Measurements from ENCODE around the gene COL18A1.
A peak's percentile ranks its signal among the peaks of the same experiment; 100 is the strongest.

COL18A1 gene

DNA sequence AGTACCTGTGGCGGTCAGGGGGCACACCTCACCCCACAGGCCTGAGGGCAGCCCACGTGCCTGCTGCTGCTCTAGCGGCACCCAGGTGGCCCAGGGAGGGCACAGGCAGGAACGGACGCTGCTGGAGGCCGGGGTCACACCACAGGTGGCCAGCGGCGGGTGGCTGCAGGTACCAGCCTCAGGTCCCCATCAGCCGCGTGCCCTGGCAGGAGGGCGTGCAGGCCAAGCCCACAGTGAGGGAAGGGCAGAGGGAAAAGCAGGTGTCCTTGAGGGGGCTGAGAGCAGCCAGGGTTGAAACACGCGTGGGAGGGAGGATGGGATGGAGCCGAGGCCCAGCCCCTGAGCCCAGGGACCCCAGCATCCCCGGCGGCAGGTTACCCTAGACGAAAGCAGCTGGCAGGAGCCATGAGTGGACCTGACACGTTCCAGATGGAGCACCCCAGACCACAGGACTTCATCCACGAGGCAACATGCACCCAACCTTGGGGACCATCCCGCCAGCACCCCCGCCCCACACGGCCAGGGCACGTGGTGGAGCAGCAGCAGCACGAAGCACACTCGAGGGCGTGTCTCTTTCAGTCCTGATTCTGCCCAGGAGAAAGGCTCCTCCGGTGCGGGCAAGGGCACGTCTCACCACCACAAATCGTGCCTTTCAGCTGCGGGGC lies 133.5 kb downstream of the COL18A1 start:
- no peak for DNase-seq

DNA sequence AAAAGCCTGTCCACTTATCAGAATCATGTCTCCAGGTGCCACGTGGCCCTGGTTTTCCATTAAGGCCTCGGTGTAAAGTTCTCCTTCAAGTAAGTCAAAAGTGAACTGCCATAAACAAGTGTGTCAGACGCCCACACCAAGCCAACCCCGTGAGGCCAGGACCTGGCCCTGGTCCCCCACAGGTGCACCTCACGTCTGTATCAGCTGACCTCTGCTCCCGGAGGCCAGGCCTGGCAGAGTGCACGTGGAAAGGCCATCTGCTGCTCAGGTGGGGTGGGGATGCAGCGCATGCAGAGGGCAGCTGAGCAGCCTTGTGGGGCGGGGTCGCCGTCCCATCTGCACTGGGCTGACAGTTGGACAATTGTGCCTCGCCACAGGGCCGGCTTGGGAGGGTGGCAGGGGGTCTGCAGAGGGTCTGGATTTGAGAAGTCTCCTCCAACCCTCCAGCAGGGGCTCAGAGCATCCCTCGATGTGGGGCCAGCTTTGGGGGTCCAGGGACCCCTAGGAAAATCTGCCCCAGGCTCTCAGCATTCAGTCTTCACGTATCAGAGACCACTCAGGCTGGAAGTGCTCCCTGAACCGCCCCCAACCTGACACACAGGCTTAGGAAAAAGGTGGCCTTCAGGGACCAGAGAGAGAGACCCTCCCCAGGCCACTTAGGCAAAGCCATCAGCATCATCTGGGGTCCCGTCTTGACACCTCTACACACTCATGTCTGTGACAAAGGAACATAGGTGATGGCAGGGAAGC lies 134.3 kb downstream of the COL18A1 start:
- no peak for DNase-seq

DNA sequence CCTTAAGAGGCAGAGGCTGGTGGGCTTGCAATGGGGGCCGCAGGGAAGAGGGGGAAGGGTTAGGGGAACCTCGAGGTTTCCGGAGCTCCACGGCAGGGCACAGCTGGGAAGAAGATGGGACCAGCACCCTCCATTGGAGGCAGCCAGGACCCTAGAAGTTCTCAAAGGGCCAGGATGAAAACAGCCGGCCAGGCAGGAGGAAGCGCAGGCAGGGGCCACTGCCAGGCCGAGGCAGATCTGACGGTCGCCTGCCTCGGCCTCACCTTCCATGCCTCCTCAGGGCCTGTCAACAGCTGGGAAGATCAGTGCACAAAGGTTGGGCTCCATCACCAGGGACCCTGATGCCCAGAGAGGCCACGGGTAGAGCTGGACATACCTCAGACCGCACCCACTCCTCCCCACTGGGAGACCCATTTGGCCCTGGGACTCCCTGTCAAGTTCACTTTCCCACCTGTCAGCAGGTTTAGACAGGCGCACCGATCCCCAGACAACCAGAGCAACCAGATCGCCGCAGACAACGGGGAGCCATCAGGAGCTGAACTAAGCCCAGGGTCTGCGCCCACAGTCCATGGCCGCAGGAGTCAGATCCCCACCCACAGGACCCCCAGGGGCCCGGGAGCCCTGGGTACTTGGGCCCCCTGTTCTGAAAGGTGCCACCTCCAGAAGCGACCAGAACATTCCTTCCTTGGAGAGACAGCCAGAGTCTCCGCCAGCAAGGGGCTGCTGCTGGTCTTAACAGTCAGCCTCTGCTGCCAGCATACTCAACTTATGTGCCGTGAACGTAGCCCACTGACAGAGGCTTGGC lies 135.0 kb downstream of the COL18A1 start:
- DNase-seq = no peak

DNA sequence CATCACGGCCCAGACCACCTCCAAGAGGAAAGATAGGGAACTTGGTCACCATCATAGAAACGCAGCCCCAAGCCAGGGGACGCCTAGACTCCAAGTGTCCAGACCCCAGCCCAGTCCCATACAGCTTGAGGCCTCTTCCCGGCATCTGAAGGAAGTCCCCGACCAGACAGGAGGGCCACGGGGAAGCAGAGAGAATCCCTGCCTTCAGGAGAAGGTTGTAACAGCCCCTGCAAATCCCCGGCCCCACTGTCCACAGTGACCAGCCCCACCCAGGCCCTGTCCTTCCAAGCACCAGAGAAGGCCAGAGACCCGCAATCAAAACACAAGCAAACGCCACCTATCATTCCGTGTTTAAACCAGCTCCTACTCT lies 135.6 kb downstream of the COL18A1 start:
- no peak for DNase-seq

DNA sequence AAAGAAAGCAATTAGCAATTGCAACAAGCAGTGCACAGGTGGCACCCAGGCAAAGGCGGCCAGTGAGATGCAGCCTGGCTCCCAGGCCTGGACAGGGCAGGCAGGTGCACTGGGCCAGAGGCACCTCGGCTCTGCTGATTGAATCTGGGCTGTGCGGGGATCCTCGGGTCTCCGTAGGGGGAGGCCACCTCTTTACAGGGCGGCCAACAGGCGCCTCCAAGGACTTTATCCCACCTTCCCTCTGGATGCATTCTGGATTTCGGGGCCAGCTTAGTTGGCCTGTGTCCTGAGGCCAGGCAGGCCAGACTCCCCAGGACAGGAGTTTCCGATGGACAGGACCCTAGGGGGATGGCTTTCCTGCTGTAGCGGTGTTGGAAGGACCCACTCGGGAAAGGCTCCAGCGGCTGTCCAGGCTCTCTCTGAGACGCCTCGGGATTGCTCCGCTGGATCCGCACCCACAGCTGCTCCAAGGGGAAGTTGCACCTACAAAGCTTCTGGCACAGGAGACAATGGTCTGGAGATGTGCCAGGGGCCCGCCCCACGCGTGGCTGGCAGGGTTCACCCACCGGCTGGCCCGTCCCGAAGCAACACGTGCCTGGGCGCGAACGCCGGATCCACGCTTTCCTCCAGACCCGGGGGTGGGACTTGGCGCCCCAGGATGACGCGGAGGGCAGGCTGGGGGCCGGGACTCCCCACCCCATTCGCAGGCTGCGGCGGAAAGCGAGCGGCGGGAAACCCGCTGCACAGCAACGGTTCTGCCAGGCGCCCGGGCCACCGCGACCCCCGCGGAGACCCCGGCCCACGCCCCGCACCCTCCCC lies 136.5 kb downstream of the COL18A1 start:
- peak; percentile 62 for DNase-seq

DNA sequence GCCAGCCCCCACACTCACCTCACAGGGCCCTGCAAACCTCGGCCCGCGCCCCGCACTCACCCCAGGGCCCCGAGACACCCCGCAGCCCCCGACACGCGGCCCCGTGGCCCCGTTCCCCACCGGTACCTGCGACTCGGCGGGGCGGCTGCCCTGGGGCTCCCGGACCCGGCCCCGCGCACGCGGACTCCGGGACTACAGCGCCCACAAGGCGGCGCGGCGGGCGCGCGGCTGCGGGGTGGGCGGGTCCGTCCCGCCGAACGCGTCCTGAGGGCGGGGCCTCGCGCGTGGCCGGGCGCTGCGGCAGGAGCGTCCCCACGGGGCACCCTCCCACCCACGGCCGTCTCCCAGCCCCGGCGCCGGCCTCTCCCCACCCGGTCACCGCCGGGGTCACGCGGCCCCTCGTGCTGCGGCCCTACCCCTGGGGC lies 137.3 kb downstream of the COL18A1 start, which contains the start of gene SLC19A1:
Gene SLC19A1, minus strand, starts transcription at position 199 of the 425 bp plus-strand sequence. CDS start 4,481 bp downstream, outside the sequence.
- DNase-seq = peak; percentile 52

DNA sequence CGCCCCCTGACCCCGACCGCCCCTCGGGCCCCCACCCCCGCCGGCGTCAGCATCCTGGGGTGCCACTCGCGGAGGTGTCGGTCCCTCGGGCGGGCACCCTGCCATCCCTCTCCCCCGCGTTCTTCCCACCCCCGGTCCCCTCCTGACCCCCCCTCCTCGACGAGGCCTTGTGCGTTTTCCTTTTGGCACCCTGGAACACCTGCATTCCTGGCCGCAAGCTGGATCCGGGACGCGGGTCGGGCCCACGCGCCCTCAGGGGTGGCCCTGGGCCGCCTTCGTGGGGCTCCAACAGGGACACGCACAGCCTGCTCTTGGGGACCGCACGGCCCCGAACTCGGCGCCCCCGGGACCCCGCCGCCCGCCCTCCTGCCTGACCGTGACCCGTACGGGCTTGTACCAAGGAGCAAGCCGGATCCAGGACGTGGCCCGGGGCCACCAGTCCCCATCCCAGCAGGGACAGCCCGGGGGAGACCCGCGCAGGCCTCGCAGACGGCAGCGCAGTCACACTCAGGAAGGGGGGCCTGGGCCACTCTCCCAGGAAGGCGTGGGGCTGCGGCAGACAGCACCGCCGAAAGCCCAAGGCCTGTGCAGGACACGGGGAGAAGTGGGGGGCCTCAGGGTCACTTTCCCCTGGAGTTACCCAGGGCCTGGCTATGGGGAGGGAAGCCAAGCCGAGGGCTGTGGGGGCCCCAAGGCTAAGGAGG lies 137.9 kb downstream of the COL18A1 start:
- DNase-seq = no peak

DNA sequence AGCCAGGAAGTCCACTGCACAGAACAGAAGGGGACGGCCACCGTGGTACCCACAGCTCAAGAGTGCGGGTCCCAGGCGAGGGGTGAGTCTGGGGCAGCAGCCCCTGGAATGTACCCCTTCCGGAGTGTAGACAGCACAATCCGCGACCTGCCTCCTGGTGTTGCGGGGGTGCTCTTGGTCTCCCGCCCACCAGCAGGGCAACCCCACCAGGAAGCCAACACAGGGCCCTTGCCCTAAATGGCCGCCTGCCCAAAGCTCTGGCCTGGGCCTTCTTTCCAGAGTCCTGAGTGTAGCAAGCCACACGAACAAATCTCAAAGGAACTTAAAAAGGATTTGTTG lies 138.4 kb downstream of the COL18A1 start:
- no peak for DNase-seq

DNA sequence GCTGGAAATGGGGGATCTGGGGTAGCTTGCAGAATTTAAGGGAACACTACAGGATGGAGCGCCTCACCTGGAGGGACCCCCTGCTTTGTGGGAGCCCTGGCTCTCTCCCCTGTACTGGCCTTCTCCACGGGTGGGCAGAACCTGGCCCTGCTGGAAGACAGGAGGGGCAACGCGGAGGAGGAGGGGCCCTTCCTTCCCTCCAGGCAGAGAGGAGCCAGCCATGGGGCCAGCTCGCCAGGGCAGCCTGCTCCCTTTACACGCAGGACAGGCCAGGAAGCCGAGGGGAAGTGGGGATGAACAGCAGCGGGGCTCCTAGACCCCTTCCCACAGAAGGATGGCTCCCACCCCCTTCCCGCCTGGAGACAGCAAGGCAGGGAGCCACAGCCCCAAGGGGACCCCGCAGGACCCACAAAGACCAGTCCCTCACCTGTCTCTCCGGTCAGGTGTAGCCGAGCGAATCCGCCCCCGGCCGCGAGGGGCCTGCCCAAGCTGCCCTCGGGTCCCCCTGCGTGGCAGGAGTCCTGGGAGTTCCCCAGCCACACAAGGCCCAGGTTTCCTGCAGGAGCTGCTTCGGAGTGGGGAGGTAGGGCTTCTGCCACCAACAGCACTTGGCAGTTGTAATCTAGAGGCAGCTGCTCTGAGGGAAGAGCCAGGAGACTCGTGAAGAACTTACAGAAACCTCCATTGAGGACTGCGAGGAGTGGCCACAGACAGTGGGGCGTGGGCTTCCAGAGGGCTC lies 138.9 kb downstream of the COL18A1 start:
- DNase-seq = no peak

DNA sequence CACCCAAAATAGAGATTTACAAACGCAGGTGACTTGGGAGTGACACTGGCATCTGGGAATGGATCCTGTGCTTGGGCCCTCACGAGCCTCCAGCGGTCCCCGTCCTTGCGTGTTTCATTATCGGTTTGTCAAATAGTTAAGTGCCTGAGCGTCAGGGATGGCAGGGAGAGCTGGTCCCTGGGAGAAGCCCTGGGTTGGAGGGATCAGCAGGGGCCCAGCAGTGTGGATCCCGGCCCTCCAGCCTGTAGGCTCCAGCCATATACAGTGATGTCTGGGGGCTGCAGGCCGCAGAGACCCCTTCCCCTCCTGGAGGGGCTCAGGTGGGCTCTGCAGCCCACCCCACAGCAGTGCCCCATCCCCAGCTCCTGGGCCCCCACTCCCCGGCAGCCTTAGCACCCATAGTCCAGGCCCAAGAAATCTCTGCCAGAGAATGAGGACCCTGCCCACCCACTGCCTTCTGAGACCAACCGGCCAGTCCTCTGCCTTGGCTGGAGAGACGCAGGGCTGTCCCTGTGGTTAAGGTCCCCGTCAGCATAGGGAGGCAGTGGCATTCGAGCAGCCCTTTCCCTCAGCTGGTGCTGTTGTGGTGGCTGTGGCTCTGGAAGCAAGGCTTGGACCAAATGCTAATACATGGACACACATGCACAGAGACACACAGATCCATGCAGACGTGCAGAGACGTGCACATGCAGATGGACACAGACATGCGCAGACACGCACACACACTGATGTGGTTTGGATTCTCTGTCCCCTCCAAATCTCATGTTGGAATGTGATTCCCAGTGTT lies 139.7 kb downstream of the COL18A1 start:
- DNase-seq = no peak

DNA sequence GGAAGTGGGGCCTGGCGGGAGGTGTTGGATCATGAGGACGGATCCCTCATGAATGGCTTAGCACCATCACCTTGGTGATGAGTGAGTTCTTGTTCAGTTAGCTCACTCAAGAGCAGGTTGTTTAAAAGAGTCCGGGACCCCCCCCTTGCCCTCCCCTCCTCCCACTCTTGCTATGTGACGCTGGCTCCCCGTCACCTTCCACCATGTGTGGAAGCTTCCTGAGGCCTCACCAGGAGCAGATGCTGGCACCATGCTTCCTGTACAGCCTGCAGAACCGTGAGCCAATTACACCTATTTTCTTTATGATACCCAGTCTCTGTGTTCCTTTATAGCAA lies 140.2 kb downstream of the COL18A1 start:
- DNase-seq = no peak

DNA sequence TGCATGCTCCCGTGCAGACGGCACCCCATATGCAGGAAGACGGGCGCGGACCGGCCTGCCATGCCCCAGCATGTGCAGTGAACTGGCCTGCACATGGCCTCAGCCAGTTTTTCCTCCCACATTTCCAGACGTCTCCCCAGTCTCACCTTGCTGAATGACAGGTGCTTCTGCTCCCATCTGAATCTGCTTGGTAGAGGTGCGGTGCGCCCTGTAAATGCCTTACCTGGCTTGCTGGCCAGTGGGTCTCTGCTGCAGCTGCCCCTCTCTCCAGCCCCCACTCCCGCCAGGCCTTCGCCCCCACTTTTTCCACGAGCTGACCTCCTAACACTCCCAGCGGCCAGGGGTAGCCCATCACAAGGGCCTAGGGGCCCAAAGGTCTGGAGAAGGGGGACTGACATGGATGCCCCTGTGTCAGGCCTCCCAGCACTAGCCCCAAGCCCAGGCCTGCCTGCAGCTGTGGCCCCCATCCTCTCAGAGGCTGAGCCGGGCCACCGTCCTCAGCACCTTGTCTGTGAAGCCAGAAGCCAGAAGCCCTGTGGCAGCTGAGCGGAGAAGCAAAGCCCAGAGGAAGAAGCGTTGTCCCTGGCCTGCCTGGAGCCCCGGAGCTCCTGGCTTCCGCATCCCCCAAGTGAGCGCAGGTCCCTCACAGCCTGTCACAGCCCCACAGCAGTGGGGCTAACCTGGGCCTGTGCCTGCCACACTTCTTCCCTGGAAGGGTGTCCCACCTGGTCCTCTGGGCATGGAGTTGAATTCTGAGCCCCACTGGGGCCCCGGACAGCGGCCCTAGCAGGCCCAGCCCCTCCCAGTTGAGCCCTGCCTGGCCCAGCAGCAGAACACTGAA lies 140.9 kb downstream of the COL18A1 start:
- DNase-seq = no peak

DNA sequence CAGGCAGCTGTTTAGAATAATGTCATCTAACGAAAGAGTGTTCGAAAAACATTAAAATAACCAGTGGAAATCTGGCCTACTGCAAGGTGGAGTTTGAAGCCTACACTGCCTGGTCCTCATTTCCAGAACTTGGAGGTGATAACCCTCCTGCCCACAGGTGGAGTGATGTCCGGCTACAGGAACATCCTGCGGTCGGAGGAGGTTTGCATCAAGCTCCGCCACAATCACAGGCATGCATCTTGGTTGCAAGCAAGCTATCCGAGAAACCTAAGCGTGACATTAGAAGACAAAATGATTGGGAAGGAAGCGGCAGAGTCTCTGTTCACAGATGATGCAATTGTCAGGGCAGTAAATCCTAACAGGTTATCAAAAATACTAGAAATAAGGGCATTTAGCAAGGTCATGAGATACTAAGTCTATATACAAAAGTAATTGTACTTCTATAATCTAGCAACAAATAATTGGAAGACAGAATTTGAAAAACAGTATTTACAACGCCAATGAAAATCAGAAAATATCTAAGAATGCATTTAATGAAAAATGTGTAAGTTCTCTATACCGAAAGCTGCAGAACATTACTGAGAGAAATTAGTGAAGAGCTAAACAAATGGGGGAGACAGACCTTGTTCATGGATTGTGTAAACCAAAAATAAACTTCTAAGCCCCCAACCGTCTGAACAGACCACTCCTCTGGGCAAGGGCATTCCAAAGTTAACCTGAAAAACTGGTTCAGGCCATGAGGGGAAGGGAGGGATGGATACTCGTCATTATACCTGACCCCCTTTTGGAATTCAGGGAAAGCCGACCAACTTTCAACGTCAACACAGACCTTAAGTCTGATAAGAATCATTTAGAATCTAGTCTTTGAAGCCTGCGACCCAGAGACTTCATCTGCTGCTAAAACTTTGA lies 141.9 kb downstream of the COL18A1 start:
- no peak for DNase-seq

DNA sequence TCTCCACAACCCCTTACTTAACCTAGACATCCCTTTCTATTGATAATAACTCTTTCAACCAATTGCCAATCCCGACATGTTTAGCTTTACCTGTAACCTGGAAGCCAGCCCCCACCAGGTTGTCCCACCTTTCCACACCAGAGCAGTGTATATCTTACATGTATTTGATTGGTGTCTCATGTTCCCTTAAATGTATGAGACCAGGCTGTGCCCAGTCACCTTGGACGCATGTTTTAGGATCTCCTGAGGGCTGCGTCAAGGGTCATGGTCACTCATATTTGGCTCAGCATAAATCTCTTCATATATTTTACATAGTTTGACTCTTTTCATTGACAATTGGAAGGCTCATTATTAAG lies 142.6 kb downstream of the COL18A1 start:
- DNase-seq = no peak

DNA sequence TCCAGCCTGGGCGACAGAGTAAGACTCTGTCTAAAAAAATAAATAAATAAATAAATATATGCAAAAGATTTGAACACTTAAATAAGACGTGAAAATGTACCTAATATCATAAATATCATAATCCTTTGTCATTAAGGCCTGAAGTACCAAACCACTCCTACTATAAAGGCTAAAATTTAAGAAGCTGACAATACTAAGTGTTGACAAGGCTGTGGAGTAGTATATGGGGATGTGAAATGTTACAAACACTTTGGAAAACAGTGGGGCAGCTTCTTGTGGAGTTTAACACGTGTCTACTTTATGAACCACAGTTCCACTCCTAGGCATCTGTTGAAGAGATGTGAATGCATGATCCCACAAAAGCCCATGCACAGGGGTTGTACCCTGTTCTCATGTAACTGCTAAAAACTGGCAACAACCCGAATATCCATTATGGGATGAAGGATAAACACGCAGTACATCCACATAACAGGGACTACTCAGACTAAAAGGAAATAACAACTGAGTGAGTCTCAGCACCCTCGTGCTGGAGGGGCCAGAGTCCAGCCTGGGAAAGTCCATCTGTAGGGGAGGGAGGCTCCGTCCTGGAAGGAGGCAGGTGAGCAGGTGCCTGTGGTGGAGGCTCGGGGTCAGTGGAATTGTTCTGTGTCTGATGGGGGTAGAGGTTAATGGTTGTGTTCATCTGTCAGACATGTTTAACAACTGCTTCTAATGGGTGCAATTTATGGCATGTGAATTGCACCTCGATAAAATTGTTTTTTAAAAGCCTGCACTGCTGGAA lies 143.9 kb downstream of the COL18A1 start:
- DNase-seq = no peak

DNA sequence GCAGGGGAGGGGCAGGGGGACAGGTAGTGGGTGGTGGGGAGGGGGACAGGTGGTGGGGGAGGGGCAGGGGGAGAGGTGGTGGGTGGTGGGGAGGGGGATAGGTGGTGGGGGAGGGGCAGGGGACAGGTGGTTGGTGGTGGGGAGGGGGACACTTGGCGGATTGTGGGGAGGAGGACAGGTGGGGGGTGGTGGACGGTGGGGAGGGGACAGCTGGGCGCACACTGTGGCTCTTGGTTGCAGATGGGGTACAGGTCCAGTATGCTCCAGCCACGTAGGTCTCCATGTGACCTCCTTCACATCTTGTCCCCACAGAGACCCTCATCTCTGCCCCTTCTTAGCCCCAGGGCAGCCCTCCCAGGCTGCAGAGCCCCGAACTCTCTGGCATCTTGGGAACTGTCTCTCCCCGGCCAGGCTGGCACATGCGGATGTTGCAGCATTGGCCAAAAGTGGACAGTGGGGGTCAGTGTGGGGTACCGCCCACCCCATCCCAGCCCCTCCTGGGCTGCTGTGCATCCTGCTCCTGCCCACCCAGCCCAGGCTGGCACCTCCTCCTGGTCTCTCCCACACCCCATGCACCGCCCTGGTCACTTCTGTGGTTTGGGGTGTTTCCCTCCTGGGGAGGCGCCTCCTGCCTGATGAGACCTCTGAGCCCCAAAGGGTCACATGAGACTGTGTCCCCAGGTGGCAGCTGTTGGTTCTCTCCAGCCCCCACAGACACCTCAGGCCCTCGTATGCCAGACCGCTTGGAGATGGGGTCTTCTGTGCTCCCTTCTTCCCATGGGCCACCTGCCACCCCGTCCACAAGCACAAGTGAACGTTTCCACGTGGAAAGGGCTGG lies 144.9 kb downstream of the COL18A1 start:
- DNase-seq = no peak
